Activated T-cell treated with anti-CD3 and anti-CD28 coated beads, Interleukin-2, amount 50 U/mL, for 1 hour (primary cell): ENCODE measurements around the gene OTOP2.
"Not testable (repeated sequence)": the region's sequence is repeated elsewhere in the genome, so short reads cannot be mapped to it uniquely, and the experiment has no call there.

Experiments
- DNase-seq: peaks from one replicate; pipeline ENCODE4 v3.0.0-alpha.2; 2020

OTOP2 gene

GRCh38 chr17:74901353-74902135 lies 22.5 kb upstream of the OTOP2 start:
- DNase-seq = no peak

- no peak for DNase-seq
Measured at GRCh38 chr17:74903034-74903433, 21.0 kb upstream of the OTOP2 start.

- DNase-seq = no peak
Measured at GRCh38 chr17:74903671-74904070, 20.4 kb upstream of the OTOP2 start.

- no peak for DNase-seq
Measured at GRCh38 chr17:74904687-74905409, 19.2 kb upstream of the OTOP2 start.

GRCh38 chr17:74906214-74906793 lies 17.8 kb upstream of the OTOP2 start:
- DNase-seq = not testable (repeated sequence)

GRCh38 chr17:74907012-74907411 lies 17.1 kb upstream of the OTOP2 start:
- no peak for DNase-seq

GRCh38 chr17:74909097-74909496 lies 15.0 kb upstream of the OTOP2 start:
- not testable (repeated sequence) for DNase-seq

- not testable (repeated sequence) for DNase-seq
Measured at GRCh38 chr17:74911423-74911822, 12.7 kb upstream of the OTOP2 start.

- no peak for DNase-seq
Measured at GRCh38 chr17:74916136-74916850, 7.8 kb upstream of the OTOP2 start.

GRCh38 chr17:74916851-74917199 lies 7.2 kb upstream of the OTOP2 start:
- no peak for DNase-seq

GRCh38 chr17:74917430-74917829 lies 6.6 kb upstream of the OTOP2 start:
- no peak for DNase-seq

GRCh38 chr17:74918906-74919305 lies 5.2 kb upstream of the OTOP2 start:
- DNase-seq = no peak

- DNase-seq = no peak
Measured at GRCh38 chr17:74919440-74920305, 4.4 kb upstream of the OTOP2 start.

- no peak for DNase-seq
Measured at GRCh38 chr17:74920306-74920620, 3.8 kb upstream of the OTOP2 start.

GRCh38 chr17:74920642-74921025 lies 3.4 kb upstream of the OTOP2 start:
- no peak for DNase-seq

- no peak for DNase-seq
Measured at GRCh38 chr17:74921026-74921681, 2.9 kb upstream of the OTOP2 start.

- no peak for DNase-seq
Measured at GRCh38 chr17:74921769-74922168, 2.3 kb upstream of the OTOP2 start.

GRCh38 chr17:74922172-74922571 lies 1.9 kb upstream of the OTOP2 start:
- no peak for DNase-seq

- DNase-seq = no peak
Measured at GRCh38 chr17:74922694-74923537, 1.2 kb upstream of the OTOP2 start, which contains the start of gene USH1G. Gene USH1G (minus strand): TSS chr17:74923255. CDS start chr17:74923073, 182 bp downstream.

- peak; percentile 80 for DNase-seq
Measured at GRCh38 chr17:74923538-74924249, 379 bp upstream of the OTOP2 start.
